GM12878 (cell line): ENCODE results near the gene TBC1D1. TPM values are rescaled to one million over a fixed set of nuclear protein-coding genes. Genes with fewer than 3 reads are reported as not detected.

Experiments used
- ATAC-seq: fragments of 200-7000 bp; cut with Tn5 transposase; 3 replicates; pipeline ENCODE4 v1.9.1; 2020; ENCODE audit warnings: mild to moderate bottlenecking, moderate library complexity
- BruUV-seq: library from RNA; stranded (reverse); fragments of 400-500 nt; replicated peaks from 2 replicates; lab custom pipeline; 2021; lab: Mats Ljungman, UMichigan
- CTCF ChIA-PET: fragments of 300-600 bp; sonication (Branson Sonifier 250); formaldehyde crosslinking; extraction: SDS; loops from one replicate; lab custom pipeline; 2021; ENCODE audit warnings: inconsistent platforms; lab: Yijun Ruan, JAX
- POLR2A ChIA-PET: fragments of 350-600 bp; formaldehyde crosslinking; extraction: SDS; loops from one replicate; lab custom pipeline; 2021; ENCODE audit warnings: inconsistent platforms; lab: Charles Lee
- RAD21 ChIA-PET: fragments of 300-600 bp; sonication (Branson Sonifier 250); formaldehyde crosslinking; loops from one replicate; lab custom pipeline; 2023; ENCODE audit warnings: antibody characterized with exemption; ENCODE audit not compliant: unreplicated experiment; lab: Charles Lee
- SMC1A ChIA-PET: fragments of 300-600 bp; sonication (Branson Sonifier 250); formaldehyde crosslinking; loops from one replicate; lab custom pipeline; 2023; ENCODE audit not compliant: unreplicated experiment, uncharacterized antibody; lab: Charles Lee
- DNase-seq: peaks from one replicate; pipeline ENCODE4 v3.0.0-alpha.2; 2011; ENCODE audit warnings: low read depth, low spot score
- FAIRE-seq: peaks from 3 replicates; lab custom pipeline; 2011; peaks lifted over from hg19 to GRCh38; lab: Jason Lieb, UNC
- H2AFZ ChIP-seq: 2 replicates; pipeline ENCODE4 v1.6.0; 2011; ENCODE audit warnings: low read depth, low read length, control low read depth; ENCODE audit not compliant: control insufficient read depth
- H3K27ac ChIP-seq: 2 replicates; pipeline ENCODE4 v1.5.1; 2011; ENCODE audit warnings: control low read depth; ENCODE audit not compliant: control insufficient read depth, insufficient read depth
- H3K27me3 ChIP-seq, 2 experiments: replicated peaks in 1 of 2; 2 replicates each; pipeline versions ENCODE4 v1.6.0 to v1.6.1; 2011; ENCODE audit warnings: low read length in 1 of 2; ENCODE audit not compliant: control insufficient read depth in 2 of 2, insufficient read depth in 2 of 2
- H3K36me3 ChIP-seq, 2 experiments: 2 replicates each; pipeline ENCODE4 v1.5.1; 2011; ENCODE audit warnings: low read length in 1 of 2; ENCODE audit not compliant: control insufficient read depth in 2 of 2, insufficient read depth in 2 of 2
- H3K4me1 ChIP-seq: 2 replicates; pipeline ENCODE4 v1.6.1; 2011; ENCODE audit warnings: mild to moderate bottlenecking, low read length, moderate library complexity, mixed read lengths; ENCODE audit not compliant: control insufficient read depth, insufficient read depth
- H3K4me2 ChIP-seq: 2 replicates; pipeline ENCODE4 v1.6.0; 2011; ENCODE audit warnings: control low read depth; ENCODE audit not compliant: control insufficient read depth, insufficient read depth
- H3K4me3 ChIP-seq: fragments of 200-600 bp; sonication (generic); 2 replicates; pipeline ENCODE4 v1.5.1; 2016
- H3K79me2 ChIP-seq: 2 replicates; pipeline ENCODE4 v1.6.0; 2011; ENCODE audit warnings: low read length; ENCODE audit not compliant: control insufficient read depth, insufficient read depth
- H3K9ac ChIP-seq: 2 replicates; pipeline ENCODE4 v1.8.0; 2011; ENCODE audit warnings: low read length, control low read depth, mixed read lengths; ENCODE audit not compliant: control insufficient read depth, insufficient read depth
- H3K9me3 ChIP-seq: replicated peaks from 3 replicates; pipeline ENCODE4 v1.5.1; 2011; ENCODE audit warnings: mild to moderate bottlenecking, low read length; ENCODE audit not compliant: control insufficient read depth, insufficient read depth
- H4K20me1 ChIP-seq: 2 replicates; pipeline ENCODE4 v1.6.0; 2011; ENCODE audit not compliant: control insufficient read depth, insufficient read depth
- CTCF ChIP-seq, 3 experiments: IDR thresholded peaks in 2 of 3; conservative IDR thresholded peaks in 1 of 3; 2 replicates each; pipeline ENCODE4 v1.5.1; 2011; ENCODE audit warnings: low read depth in 3 of 3, low read length in 3 of 3, mild to moderate bottlenecking in 3 of 3, control low read depth in 2 of 3, moderate library complexity in 2 of 3, inconsistent platforms in 1 of 3, mixed read lengths in 1 of 3; ENCODE audit not compliant: control insufficient read depth in 2 of 3, insufficient read depth in 1 of 3; ENCODE audit errors: extremely low read depth in 1 of 3
- IKZF2 ChIP-seq, 2 experiments: fragments of 450-650 bp; IDR thresholded peaks; 2 replicates each; pipeline ENCODE4 v1.6.1; 2017; ENCODE audit warnings: mild to moderate bottlenecking in 2 of 2, moderate library complexity in 2 of 2
- MEF2A ChIP-seq: IDR thresholded peaks from 2 replicates; pipeline ENCODE4 v1.6.1; 2011; ENCODE audit warnings: low read depth, mild to moderate bottlenecking, low read length, moderate library complexity; ENCODE audit not compliant: insufficient read depth
- MEF2B ChIP-seq: fragments of 450-650 bp; IDR thresholded peaks from 2 replicates; pipeline ENCODE4 v1.6.1; 2018; ENCODE audit warnings: mild to moderate bottlenecking, moderate library complexity; ENCODE audit not compliant: partially characterized antibody, poor library complexity, severe bottlenecking
- MLLT1 ChIP-seq: fragments of 450-650 bp; IDR thresholded peaks from 2 replicates; pipeline ENCODE4 v1.6.1; 2016; ENCODE audit warnings: mild to moderate bottlenecking
- MTA2 ChIP-seq: fragments of 450-650 bp; IDR thresholded peaks from 2 replicates; pipeline ENCODE4 v1.6.1; 2016; ENCODE audit warnings: low read depth, mild to moderate bottlenecking, moderate library complexity
- PBX3 ChIP-seq: IDR thresholded peaks from 2 replicates; pipeline ENCODE4 v1.6.1; 2011; ENCODE audit warnings: mild to moderate bottlenecking, low read depth, low read length, moderate library complexity; ENCODE audit not compliant: insufficient replicate concordance
- TCF12 ChIP-seq: IDR thresholded peaks from 2 replicates; pipeline ENCODE4 v1.6.1; 2011; ENCODE audit warnings: low read depth, mild to moderate bottlenecking, low read length
- WGBS: methylation state at CpG from one replicate; pipeline ENCODE4 v1.1.6; 2016; ENCODE audit warnings: low lambda C conversion rate; ENCODE audit not compliant: insufficient replicate concordance, insufficient coverage; ENCODE audit errors: missing lambda C conversion rate; 5-methylcytosine and 5-hydroxymethylcytosine counted together
- in situ Hi-C: fragments of 300-500 bp; cut with MboI; formaldehyde crosslinking; loops from 9 replicates; pipeline ENCODE4 v1.14.3; 2018; ENCODE audit warnings: mixed read lengths
- intact Hi-C: fragments of 100-400 bp; cut with micrococcal nuclease; formaldehyde crosslinking; loops from one replicate; pipeline ENCODE4 v1.14.2; 2022; ENCODE audit not compliant: unreplicated experiment
- polyA plus RNA-seq, 11 experiments: library from polyadenylated mRNA; depleted of rRNA in 4 of 11; unstranded in 6 of 11; stranded (reverse) in 5 of 11; fragments of >200 nt; fragmentation: Nextera tagmentation in 4 of 11; fragmentation: Illumina TruSeq in 1 of 11; extraction: Ambion mirVana in 4 of 11; extraction: Trizol in 1 of 11; gene quantifications; 1 replicate in 1 of 11; 2 replicates in 10 of 11; pipeline versions ENCODE4 v1.2.1 to v1.2.3, GENCODE V29; 2011 to 2016; ENCODE audit warnings: inconsistent platforms in 2 of 11, missing spikeins in 2 of 11, low read depth in 1 of 11
- total RNA-seq, 4 experiments: library from RNA; depleted of rRNA in 3 of 4; stranded (reverse); fragments of >200 nt in 3 of 4; fragmentation: Illumina TruSeq in 1 of 4; extraction: Trizol in 1 of 4; gene quantifications; 2 replicates each; pipeline versions ENCODE4 v1.2.1 to v1.2.3, GENCODE V29; 2013 to 2021
- TF ChIP-seq, protein P1 (sequence below): fragments of 450-650 bp; IDR thresholded peaks from 2 replicates; pipeline ENCODE4 v1.6.1; 2018; ENCODE audit warnings: mild to moderate bottlenecking, low read depth, moderate library complexity; ENCODE audit not compliant: partially characterized antibody
- TF ChIP-seq, protein P2 (sequence below): IDR thresholded peaks from 2 replicates; pipeline ENCODE4 v1.6.1; 2012; ENCODE audit warnings: low read length, inconsistent platforms

The TBC1D1 gene
- total and polyA plus RNA-seq, 10 of the 15 experiments (the other 5 are each of a cell fraction or from before 2014, with no cell fraction given) = 5.3 to 102 (median 57.8) TPM

DNA sequence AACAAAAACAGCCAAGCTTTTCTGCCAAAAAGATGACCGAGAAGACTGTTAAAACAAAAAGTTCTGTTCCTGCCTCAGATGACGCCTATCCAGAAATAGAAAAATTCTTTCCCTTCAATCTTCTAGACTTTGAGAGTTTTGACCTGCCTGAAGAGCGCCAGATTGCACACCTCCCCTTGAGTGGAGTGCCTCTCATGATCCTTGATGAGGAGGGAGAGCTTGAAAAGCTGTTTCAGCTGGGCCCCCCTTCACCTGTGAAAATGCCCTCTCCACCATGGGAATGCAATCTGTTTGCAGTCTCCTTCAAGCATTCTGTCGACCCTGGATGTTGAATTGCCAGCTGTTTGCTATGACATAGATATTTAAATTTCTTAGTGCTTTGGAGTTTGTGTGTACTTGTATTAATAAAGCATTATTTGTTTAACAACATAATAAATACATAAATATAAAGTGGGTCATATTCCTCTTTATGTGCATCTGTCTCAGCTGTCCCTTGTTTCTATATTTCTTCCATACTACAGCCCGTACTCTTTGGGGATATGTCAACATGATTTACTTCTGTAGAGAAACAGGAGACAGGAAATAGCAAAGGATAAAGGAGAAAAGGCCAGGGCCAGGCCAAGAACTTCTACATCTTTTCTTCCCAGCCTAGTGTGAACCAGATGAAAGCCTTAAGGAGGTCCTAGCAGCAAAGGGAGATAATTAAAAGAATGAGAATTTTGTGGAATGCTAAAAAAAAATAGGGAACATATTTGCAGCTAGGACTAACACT lies 70.0 kb downstream of the TBC1D1 start (continued):
- no peak for TF ChIP-seq IKZF2 (IDR thresholded peaks at IDR 0.05)
- TF ChIP-seq, all 136 proteins: peak for 0

GRCh38 chr4:37964734-37965457 lies 74.0 kb downstream of the TBC1D1 start:
- Histone ChIP-seq H3K4me3 (no peak overlapping the region), H3K36me3 (no peaks in the 10 kb centered on the region), H3K79me2 (no peaks in the 10 kb centered on the region), H3K4me1 (peaks cover 14% of the 10 kb centered on the region), H3K27ac (no peak overlapping the region), H3K4me2 (peak overlapping the region; percentile 62), H3K9me3 (no peaks in the 10 kb centered on the region), H3K9ac (no peak overlapping the region), H4K20me1 (no peaks in the 10 kb centered on the region), H2AFZ (no peak overlapping the region), H3K27me3 (no peaks in the 10 kb centered on the region)
- FAIRE-seq (peak; percentile 92), DNase-seq (no peak), ATAC-seq (peak; percentile 78)
- WGBS = 24% methylated on average over 4 of the region's 4 CpGs
- ChIA-PET RAD21 (no interaction called here), CTCF (no interaction called here), SMC1A (no interaction called here), POLR2A (no interaction called here)
- intact Hi-C loops (no loop called here), in situ Hi-C loops (no loop called here)
- BruUV-seq = no TSS peak
- peak; percentile 57 for TF ChIP-seq MEF2B
- TF ChIP-seq PBX3 = no peak
- no peak for TF ChIP-seq CTCF (IDR thresholded peaks at IDR 0.05 in 2 of 3, conservative IDR thresholded peaks at IDR 0.05 in 1 of 3; ENCODE audit: control insufficient read depth in 2 of 3, extremely low read depth in 1 of 3, insufficient read depth in 1 of 3, low read depth in 3 of 3, low read length in 3 of 3)
- peak; percentile 81 for TF ChIP-seq MEF2A
- TF ChIP-seq, protein P1, sequence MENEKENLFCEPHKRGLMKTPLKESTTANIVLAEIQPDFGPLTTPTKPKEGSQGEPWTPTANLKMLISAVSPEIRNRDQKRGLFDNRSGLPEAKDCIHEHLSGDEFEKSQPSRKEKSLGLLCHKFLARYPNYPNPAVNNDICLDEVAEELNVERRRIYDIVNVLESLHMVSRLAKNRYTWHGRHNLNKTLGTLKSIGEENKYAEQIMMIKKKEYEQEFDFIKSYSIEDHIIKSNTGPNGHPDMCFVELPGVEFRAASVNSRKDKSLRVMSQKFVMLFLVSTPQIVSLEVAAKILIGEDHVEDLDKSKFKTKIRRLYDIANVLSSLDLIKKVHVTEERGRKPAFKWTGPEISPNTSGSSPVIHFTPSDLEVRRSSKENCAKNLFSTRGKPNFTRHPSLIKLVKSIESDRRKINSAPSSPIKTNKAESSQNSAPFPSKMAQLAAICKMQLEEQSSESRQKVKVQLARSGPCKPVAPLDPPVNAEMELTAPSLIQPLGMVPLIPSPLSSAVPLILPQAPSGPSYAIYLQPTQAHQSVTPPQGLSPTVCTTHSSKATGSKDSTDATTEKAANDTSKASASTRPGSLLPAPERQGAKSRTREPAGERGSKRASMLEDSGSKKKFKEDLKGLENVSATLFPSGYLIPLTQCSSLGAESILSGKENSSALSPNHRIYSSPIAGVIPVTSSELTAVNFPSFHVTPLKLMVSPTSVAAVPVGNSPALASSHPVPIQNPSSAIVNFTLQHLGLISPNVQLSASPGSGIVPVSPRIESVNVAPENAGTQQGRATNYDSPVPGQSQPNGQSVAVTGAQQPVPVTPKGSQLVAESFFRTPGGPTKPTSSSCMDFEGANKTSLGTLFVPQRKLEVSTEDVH = no peak
- TF ChIP-seq MTA2 = peak; percentile 44
- TF ChIP-seq, protein P2, sequence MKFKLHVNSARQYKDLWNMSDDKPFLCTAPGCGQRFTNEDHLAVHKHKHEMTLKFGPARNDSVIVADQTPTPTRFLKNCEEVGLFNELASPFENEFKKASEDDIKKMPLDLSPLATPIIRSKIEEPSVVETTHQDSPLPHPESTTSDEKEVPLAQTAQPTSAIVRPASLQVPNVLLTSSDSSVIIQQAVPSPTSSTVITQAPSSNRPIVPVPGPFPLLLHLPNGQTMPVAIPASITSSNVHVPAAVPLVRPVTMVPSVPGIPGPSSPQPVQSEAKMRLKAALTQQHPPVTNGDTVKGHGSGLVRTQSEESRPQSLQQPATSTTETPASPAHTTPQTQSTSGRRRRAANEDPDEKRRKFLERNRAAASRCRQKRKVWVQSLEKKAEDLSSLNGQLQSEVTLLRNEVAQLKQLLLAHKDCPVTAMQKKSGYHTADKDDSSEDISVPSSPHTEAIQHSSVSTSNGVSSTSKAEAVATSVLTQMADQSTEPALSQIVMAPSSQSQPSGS = peak; percentile 49; the same call in 1 of the 2 replicates
- TF ChIP-seq MLLT1 = peak; percentile 57; the same call in 1 of the 2 replicates
- no peak for TF ChIP-seq TCF12
